SK-N-SH (cell line): Measurements from ENCODE around the gene GDPD5. TPM values are rescaled to one million over a fixed set of nuclear protein-coding genes. Genes with fewer than 3 reads are reported as not detected.

Experiments
- CTCF ChIA-PET: fragments of 300-600, 350-600 bp; formaldehyde crosslinking; extraction: SDS; loops from one replicate; lab custom pipeline; 2021; lab: Yijun Ruan, JAX
- POLR2A ChIA-PET: fragments of 350-600 bp; sonication (Branson Sonifier 250); formaldehyde crosslinking; extraction: SDS; loops from one replicate; lab custom pipeline; 2020; ENCODE audit warnings: antibody characterized with exemption, inconsistent platforms; lab: Yijun Ruan, JAX
- DNase-seq: peaks from one replicate; pipeline ENCODE4 v3.0.0; 2012
- H2AFZ ChIP-seq: fragments of 200-600 bp; sonication (generic); 2 replicates; pipeline ENCODE4 v1.8.1; 2016; ENCODE audit warnings: antibody characterized with exemption, mild to moderate bottlenecking, low read depth
- H3F3A ChIP-seq: fragments of 200-600 bp; sonication (generic); replicated peaks from 2 replicates; pipeline ENCODE3; 2016; ENCODE audit warnings: antibody characterized with exemption, mild to moderate bottlenecking; ENCODE audit not compliant: insufficient read depth
- H3K27ac ChIP-seq, 2 experiments: fragments of 200-500 bp in 1 of 2; fragments of 200-600 bp in 1 of 2; sonication (Bioruptor generic) in 1 of 2; sonication (generic), shearing (Covaris generic) in 1 of 2; 2 replicates each; pipeline versions ENCODE4 v1.5.1 to v1.6.1; 2014 to 2016; ENCODE audit warnings: low read depth in 2 of 2, inconsistent platforms in 1 of 2, low read length in 1 of 2, mild to moderate bottlenecking in 1 of 2, mixed read lengths in 1 of 2
- H3K27me3 ChIP-seq: fragments of 200-600 bp; sonication (generic), shearing (Covaris generic); 2 replicates; pipeline ENCODE4 v1.6.1; 2016; ENCODE audit warnings: mixed run types; ENCODE audit not compliant: insufficient read depth
- H3K36me3 ChIP-seq, 2 experiments: fragments of 200-500 bp in 1 of 2; fragments of 200-600 bp in 1 of 2; sonication (Bioruptor generic) in 1 of 2; sonication (generic) in 1 of 2; replicated peaks in 1 of 2; 2 replicates each; pipeline versions ENCODE3 to v1.5.1; 2014 to 2016; ENCODE audit warnings: low read length in 1 of 2, mild to moderate bottlenecking in 1 of 2; ENCODE audit not compliant: insufficient read depth in 2 of 2, control insufficient read depth in 1 of 2
- H3K4me1 ChIP-seq, 2 experiments: fragments of 200-500 bp in 1 of 2; fragments of 200-600 bp in 1 of 2; sonication (Bioruptor generic) in 1 of 2; sonication (generic), shearing (Covaris generic) in 1 of 2; 2 replicates each; pipeline versions ENCODE4 v1.5.1 to v1.6.1; 2014 to 2016; ENCODE audit warnings: low read depth in 1 of 2, low read length in 1 of 2, mixed run types in 1 of 2; ENCODE audit not compliant: insufficient read depth in 2 of 2, control insufficient read depth in 1 of 2
- H3K4me2 ChIP-seq: fragments of 200-600 bp; sonication (generic), shearing (Covaris generic); 2 replicates; pipeline ENCODE4 v1.6.1; 2017; ENCODE audit warnings: mixed run types
- H3K4me3 ChIP-seq, 2 experiments: fragments of 200-500 bp in 1 of 2; fragments of 200-600 bp in 1 of 2; sonication (Bioruptor generic) in 1 of 2; sonication (generic), shearing (Covaris generic) in 1 of 2; 2 replicates each; pipeline versions ENCODE4 v1.5.1 to v1.8.1; 2014 to 2016; ENCODE audit warnings: low read depth in 2 of 2, inconsistent platforms in 1 of 2, low read length in 1 of 2, mild to moderate bottlenecking in 1 of 2, mixed read lengths in 1 of 2, moderate library complexity in 1 of 2
- H3K79me2 ChIP-seq: fragments of 200-600 bp; sonication (generic); 2 replicates; pipeline ENCODE4 v1.8.1; 2017; ENCODE audit warnings: mild to moderate bottlenecking; ENCODE audit not compliant: insufficient read depth
- H3K9ac ChIP-seq: fragments of 200-600 bp; sonication (generic); 2 replicates; pipeline ENCODE4 v1.6.1; 2017; ENCODE audit warnings: mixed run types
- H3K9me2 ChIP-seq: fragments of 200-600 bp; sonication (generic); 2 replicates; pipeline ENCODE4 v1.6.1; 2017; ENCODE audit warnings: mixed run types
- H3K9me3 ChIP-seq: fragments of 200-600 bp; sonication (generic); 2 replicates; pipeline ENCODE4 v1.6.1; 2017; ENCODE audit warnings: mixed run types, mild to moderate bottlenecking, moderate library complexity
- H4K20me1 ChIP-seq: fragments of 200-600 bp; sonication (generic); 2 replicates; pipeline ENCODE4 v1.6.1; 2017; ENCODE audit warnings: mild to moderate bottlenecking, mixed run types; ENCODE audit not compliant: insufficient read depth
- CTCF ChIP-seq: fragments of 200-600 bp; sonication (generic); IDR thresholded peaks from 2 replicates; pipeline ENCODE4 v1.6.1; 2017; ENCODE audit warnings: antibody characterized with exemption, mild to moderate bottlenecking, moderate library complexity
- EZH2phosphoT487 ChIP-seq: fragments of 200-600 bp; sonication (generic); IDR thresholded peaks from 2 replicates; pipeline ENCODE4 v1.6.1; 2017; ENCODE audit warnings: low read depth, mixed run types, mild to moderate bottlenecking, antibody characterized with exemption, moderate library complexity, borderline replicate concordance
- FOXJ3 ChIP-seq: sonication (generic); formaldehyde crosslinking; IDR thresholded peaks from 2 replicates; pipeline ENCODE4 v1.5.1; 2020; ENCODE audit warnings: mild to moderate bottlenecking, missing genetic modification reagents
- FOXM1 ChIP-seq: IDR thresholded peaks from 2 replicates; pipeline ENCODE4 v1.4.0; 2012; ENCODE audit warnings: low read depth, mild to moderate bottlenecking
- GATA2 ChIP-seq: sonication (generic); formaldehyde crosslinking; IDR thresholded peaks from 2 replicates; pipeline ENCODE4 v1.5.0; 2020; ENCODE audit warnings: mild to moderate bottlenecking, missing genetic modification reagents
- IRF3 ChIP-seq: fragments of 150-350 bp; IDR thresholded peaks from 2 replicates; pipeline ENCODE4 v1.6.1; 2016; ENCODE audit warnings: mild to moderate bottlenecking, low read depth, low read length
- JUND ChIP-seq: IDR thresholded peaks from 2 replicates; pipeline ENCODE4 v1.4.0; 2012
- MAX ChIP-seq: IDR thresholded peaks from 2 replicates; pipeline ENCODE4 v1.4.0; 2012; ENCODE audit warnings: low read depth
- MXI1 ChIP-seq: IDR thresholded peaks from 2 replicates; pipeline ENCODE4 v1.6.1; 2012; ENCODE audit warnings: mild to moderate bottlenecking, low read depth, low read length, improper control_type of control experiment
- NRF1 ChIP-seq: IDR thresholded peaks from 2 replicates; pipeline ENCODE4 v1.6.1; 2012; ENCODE audit warnings: low read depth, mild to moderate bottlenecking, low read length
- POLR2AphosphoS5 ChIP-seq: IDR thresholded peaks from 2 replicates; pipeline ENCODE4 v1.6.1; 2012; ENCODE audit warnings: low read depth, low read length
- RAD21 ChIP-seq: IDR thresholded peaks from 2 replicates; pipeline ENCODE4 v1.6.1; 2012; ENCODE audit warnings: mild to moderate bottlenecking, low read length
- RCOR1 ChIP-seq: fragments of 150-350 bp; IDR thresholded peaks from 2 replicates; pipeline ENCODE4 v1.6.1; 2017; ENCODE audit warnings: antibody characterized with exemption, low read length
- SMC3 ChIP-seq: IDR thresholded peaks from 2 replicates; pipeline ENCODE4 v1.6.1; 2012; ENCODE audit warnings: low read depth, low read length, improper control_type of control experiment
- TAF1 ChIP-seq: IDR thresholded peaks from 2 replicates; pipeline ENCODE4 v1.6.1; 2012; ENCODE audit warnings: low read depth, mild to moderate bottlenecking, low read length, moderate library complexity, borderline replicate concordance
- TCF12 ChIP-seq: IDR thresholded peaks from 2 replicates; pipeline ENCODE4 v1.4.0; 2012
- TEAD4 ChIP-seq: IDR thresholded peaks from 2 replicates; pipeline ENCODE4 v1.4.0; 2012; ENCODE audit warnings: mild to moderate bottlenecking, borderline replicate concordance; ENCODE audit not compliant: insufficient read depth
- USF2 ChIP-seq: fragments of 150-350 bp; IDR thresholded peaks from 2 replicates; pipeline ENCODE4 v1.6.1; 2017; ENCODE audit warnings: antibody characterized with exemption, low read length, low read depth, borderline replicate concordance
- YY1 ChIP-seq: IDR thresholded peaks from 2 replicates; pipeline ENCODE4 v1.4.0; 2012; ENCODE audit warnings: low read depth, mild to moderate bottlenecking
- ZBTB33 ChIP-seq: IDR thresholded peaks from 2 replicates; pipeline ENCODE4 v1.4.0; 2012; ENCODE audit warnings: low read depth, borderline replicate concordance
- WGBS: methylation state at CpG from one replicate; pipeline ENCODE4 v1.1.6; 2017; ENCODE audit warnings: low lambda C conversion rate; 5-methylcytosine and 5-hydroxymethylcytosine counted together
- polyA plus RNA-seq, 3 experiments: library from polyadenylated mRNA; depleted of rRNA; stranded (reverse); fragments of >200 nt; gene quantifications; 2 replicates each; pipeline ENCODE4 v1.2.3, GENCODE V29; 2012

The GDPD5 gene
- polyA plus RNA-seq, 1 of the 3 experiments (the other 2 are of a cell fraction): 2.2 TPM

- Histone ChIP-seq H3K27ac (no peak overlapping the region), H3K9ac (no peak overlapping the region), H3K79me2 (no peaks in the 10 kb centered on the region), H3K36me3 (no peaks in the 10 kb centered on the region), H3K27me3 (no peaks in the 10 kb centered on the region), H3K9me3 (no peaks in the 10 kb centered on the region), H3K4me1 (peaks cover 0 to 2% of the 10 kb centered on the region in 2 experiments; a peak in 1 of 4 replicates), H3F3A (no peaks in the 10 kb centered on the region), H2AFZ (no peak overlapping the region), H4K20me1 (no peaks in the 10 kb centered on the region), H3K9me2 (no peaks in the 10 kb centered on the region), H3K4me3 (no peak overlapping the region), H3K4me2 (no peak overlapping the region)
- DNase-seq: no peak
- 69% methylated on average over 5 of the region's 5 CpGs for WGBS
- TF ChIP-seq TAF1 (no peak), RAD21 (no peak), MAX (no peak), MXI1 (no peak), JUND (no peak), IRF3 (no peak), USF2 (no peak), FOXM1 (no peak), FOXJ3 (no peak), NRF1 (no peak), TEAD4 (no peak), POLR2AphosphoS5 (no peak), ZBTB33 (no peak), CTCF (no peak), SMC3 (no peak), GATA2 (CRISPR knock-in tag) (no peak), TCF12 (no peak), YY1 (no peak), RCOR1 (no peak), EZH2phosphoT487 (no peak)
- ChIA-PET CTCF (interaction anchor here (1.7 to 4.0 kb wide), 3 partner anchors 14 to 97 kb away, joined by 5 to 54 read pairs (median 27); partner anchors contain the start of gene KLHL35), POLR2A (no interaction called here)
Measured at GRCh38 chr11:75447415-75447814, 78.3 kb downstream of the GDPD5 start.
